Ecto neural progenitor cell (in vitro differentiated cells): ENCODE results near the gene IL6R.

ENCODE experiments used
- DNase-seq: peaks from one replicate; pipeline ENCODE4 v3.0.0-alpha.2; 2018; ENCODE audit warnings: low spot score

IL6R gene

GRCh38 chr1:154427173-154428139, 22.3 kb downstream of the IL6R start:
- no peak for DNase-seq

GRCh38 chr1:154429118-154429517, 24.0 kb downstream of the IL6R start:
- DNase-seq, result no peak

- DNase-seq, result no peak
Observed at GRCh38 chr1:154429841-154430611, 24.9 kb downstream of the IL6R start.

GRCh38 chr1:154430903-154431302, 25.8 kb downstream of the IL6R start:
- DNase-seq, result no peak

- DNase-seq, result no peak
Observed at GRCh38 chr1:154431586-154432373, 26.6 kb downstream of the IL6R start.

- DNase-seq, result no peak
Observed at GRCh38 chr1:154433161-154433764, 28.1 kb downstream of the IL6R start.

GRCh38 chr1:154434346-154435085, 29.4 kb downstream of the IL6R start:
- DNase-seq, result no peak

GRCh38 chr1:154435599-154436200, 30.6 kb downstream of the IL6R start:
- DNase-seq, result no peak

- no peak for DNase-seq
Observed at GRCh38 chr1:154436433-154436832, 31.3 kb downstream of the IL6R start.

GRCh38 chr1:154440036-154440804, 35.1 kb downstream of the IL6R start:
- DNase-seq, result no peak

GRCh38 chr1:154441241-154441888, 36.2 kb downstream of the IL6R start:
- no peak for DNase-seq

- no peak for DNase-seq
Observed at GRCh38 chr1:154442006-154442740, 37.0 kb downstream of the IL6R start.

GRCh38 chr1:154443274-154444013, 38.3 kb downstream of the IL6R start:
- no peak for DNase-seq

- DNase-seq, result no peak
Observed at GRCh38 chr1:154445040-154445472, 39.9 kb downstream of the IL6R start.

- no peak for DNase-seq
Observed at GRCh38 chr1:154446292-154446691, 41.1 kb downstream of the IL6R start.

- no peak for DNase-seq
Observed at GRCh38 chr1:154446789-154447188, 41.6 kb downstream of the IL6R start.

GRCh38 chr1:154448331-154448811, 43.2 kb downstream of the IL6R start:
- DNase-seq, result no peak

GRCh38 chr1:154453161-154453560, 48.0 kb downstream of the IL6R start:
- DNase-seq, result no peak
